GM21619 (cell line): Measurements from ENCODE around the gene TBX6.
"Not testable (repeated sequence)": the region's sequence is repeated elsewhere in the genome, so short reads cannot be mapped to it uniquely, and the experiment has no call there.

Experiments
- ATAC-seq: cut with Tn5 transposase; IDR thresholded peaks from one replicate; pipeline ENCODE4 v1.9.1; 2021; ENCODE audit not compliant: unreplicated experiment

TBX6 gene, protein sequence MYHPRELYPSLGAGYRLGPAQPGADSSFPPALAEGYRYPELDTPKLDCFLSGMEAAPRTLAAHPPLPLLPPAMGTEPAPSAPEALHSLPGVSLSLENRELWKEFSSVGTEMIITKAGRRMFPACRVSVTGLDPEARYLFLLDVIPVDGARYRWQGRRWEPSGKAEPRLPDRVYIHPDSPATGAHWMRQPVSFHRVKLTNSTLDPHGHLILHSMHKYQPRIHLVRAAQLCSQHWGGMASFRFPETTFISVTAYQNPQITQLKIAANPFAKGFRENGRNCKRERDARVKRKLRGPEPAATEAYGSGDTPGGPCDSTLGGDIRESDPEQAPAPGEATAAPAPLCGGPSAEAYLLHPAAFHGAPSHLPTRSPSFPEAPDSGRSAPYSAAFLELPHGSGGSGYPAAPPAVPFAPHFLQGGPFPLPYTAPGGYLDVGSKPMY

DNA sequence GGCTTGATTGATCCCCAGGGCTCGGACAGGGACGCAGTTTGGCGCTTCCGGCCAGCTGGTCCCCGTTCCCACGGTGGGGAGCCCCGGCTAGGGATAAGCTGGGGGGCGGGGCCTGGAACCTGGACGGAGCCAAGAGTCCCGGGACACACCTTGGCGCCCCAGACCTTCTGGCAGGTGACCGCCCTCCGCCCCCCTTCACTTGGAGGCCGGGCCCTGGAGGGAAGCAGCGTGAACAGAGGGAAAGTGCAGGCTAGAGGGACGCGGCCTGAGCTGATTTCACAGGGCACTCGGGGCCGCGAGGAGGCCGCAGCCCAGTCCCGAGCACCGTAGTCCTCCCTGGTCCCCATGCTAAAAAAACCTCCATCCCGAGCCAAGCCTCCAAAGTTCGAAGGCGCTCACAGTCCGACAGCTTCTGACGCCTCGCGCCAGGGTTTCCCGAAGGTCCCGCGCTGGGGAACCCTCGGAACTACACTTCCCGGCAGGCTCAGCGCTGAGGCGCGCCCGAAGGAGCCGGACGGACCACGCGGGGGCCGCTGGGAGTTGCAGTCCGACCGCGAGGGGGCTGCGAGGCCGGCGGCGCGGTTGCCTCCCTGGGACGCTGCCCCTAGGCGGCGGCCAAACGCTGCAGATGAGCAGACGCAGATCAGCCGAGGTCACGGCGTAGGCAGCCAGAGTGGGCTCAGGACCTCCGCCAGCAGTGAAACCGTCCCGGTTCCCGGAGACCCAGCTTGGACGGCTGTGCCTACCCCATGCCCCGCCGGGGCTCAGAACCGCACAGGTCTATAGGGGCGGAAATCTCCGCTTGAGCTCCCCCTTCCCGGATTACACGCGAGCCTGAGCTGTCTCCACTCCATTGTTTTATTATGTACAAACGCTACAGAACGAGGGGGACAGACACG, at the start of gene TBX6:
TSS of gene TBX6 (minus strand) at position 451 of the 899 bp plus-strand sequence. CDS start 731 bp downstream, outside the sequence.
- peak; percentile 50 for ATAC-seq

DNA sequence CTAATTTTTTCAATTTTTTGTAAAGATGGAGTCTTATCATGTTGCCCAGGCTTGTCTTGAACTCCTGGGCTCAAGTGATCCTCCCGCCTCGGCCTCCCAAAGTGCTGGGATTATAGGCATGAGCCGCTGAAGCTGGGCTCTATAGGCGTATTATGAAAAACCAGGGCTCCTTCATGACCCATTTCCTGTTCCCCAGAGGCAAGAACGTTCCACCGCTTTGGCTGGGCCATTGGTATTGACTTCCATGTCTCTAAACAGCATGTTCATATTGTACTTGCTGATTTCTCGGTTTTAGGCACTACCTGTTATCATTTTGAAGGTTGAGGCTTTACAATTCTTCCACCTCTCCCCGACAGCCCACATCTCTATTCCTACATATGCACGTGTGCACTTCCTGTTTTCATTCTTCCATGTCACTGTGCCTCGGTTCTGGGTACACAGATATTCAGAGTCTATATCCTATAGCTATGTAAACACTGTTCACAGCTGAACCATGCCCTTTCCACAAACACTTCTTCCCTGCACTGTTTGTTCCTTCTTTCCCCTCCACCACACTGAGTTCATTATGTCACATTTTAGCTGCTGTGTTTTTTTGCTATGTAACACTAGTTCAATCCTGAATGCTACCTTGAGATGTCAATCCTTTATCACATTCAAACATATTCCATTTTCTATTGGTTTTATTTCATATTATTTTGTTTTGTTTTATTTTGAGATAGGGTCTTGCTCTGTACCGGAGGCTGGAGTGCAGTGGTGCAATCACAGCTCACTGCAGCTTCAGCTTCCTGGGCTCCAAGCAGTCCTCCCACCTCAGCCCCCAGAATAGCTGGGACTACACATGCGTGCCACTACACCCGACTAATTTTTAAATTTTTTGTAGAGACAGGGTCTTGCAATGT, 48.1 kb upstream of the TBX6 start:
- ATAC-seq: no peak

DNA sequence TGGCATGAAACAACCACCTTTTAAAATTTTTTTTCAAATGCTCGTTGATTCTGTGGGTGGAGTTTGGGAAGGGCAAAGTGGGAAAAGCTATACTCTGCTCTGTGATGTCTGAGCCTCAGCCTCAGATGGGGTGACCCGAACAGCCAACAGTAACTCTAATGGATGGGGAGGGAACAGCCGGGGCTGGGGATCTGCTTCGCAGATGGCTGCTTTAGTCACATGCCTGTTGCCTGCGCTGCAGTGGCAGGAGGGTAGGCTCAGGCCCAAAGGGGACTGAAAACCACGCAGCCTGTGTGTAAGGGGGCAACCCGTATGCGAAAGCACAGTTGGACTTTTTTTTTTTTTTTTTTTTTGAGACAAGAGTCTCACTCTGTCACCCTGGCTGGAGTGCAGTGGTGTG, 46.2 kb upstream of the TBX6 start:
- no peak for ATAC-seq

DNA sequence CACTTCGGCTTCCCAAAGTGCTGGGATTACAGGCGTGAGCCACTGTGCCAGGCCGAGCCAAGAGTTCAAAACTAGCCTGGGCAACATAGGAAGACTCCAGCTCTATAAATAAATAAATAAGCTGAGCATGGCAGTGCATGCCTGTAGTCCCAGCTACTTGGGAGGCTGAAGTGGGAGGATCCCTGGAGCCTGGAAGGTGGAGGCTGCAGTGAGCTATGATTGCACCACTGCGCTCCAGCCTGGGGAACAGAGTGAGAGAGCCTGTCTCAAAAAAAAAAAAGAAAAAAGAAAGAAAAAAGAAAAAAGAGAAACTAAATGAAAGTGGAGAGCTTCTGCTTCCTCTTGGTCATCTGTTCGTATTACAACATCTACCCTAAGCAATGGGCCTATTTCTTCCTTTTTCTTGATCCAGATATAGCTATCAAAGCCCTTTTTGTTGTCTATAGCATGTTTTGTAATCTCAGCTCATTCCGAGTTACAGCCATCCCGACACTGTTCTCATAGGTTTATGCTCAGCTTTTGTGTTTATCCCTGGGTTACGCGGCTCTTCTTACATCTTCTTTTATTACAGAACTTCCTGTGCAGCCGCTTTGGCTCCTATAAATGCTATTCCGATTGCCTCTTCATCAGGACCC, 45.4 kb upstream of the TBX6 start:
- no peak for ATAC-seq

DNA sequence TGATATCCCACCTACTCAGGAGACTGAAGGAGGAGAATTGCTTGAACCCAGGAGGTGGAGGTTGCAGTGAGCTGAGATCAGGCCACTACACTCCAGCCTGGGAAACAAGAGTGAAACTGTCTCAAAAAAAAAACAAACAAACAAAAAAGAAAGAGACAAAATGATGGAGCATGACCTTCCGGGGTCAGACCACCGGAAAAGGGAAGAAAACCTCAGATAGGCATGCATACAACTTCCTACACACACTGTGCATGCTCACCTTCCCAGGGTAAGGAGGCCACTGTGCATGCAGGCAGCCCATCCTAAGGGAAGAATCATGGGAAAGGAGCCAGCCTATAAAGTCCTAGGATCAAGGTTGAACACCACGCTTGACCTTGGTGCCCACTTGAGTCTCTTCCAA, 40.9 kb upstream of the TBX6 start:
- ATAC-seq: no peak

DNA sequence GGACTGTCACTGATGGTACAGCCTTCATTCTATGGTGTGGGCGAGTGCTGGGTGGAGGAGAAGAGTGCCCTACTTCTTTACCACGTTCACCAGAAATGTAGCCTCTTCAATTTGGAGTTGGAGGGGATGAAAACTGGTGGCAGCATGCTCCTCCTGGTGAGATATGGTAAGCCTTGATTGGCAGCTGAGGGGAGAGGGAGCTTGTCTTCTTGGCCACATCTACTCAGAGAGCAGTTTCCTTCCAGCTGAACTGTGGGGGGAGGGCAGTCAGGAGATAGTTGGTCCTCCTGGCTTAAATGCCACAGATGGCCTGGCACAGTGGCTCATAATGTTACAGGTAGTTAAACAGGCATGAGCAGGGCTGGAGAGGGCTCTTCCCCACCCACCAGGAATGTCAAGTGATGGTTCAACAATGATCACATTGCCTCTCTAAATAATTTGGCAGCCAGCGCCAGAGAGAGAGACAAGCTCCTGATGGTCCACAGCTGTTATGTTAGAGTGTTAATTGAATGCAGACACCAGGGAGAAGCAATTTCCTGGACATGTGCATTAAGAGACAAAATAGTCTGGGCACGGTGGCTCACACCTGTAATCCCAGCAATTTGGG, 40.2 kb upstream of the TBX6 start:
- ATAC-seq: no peak

DNA sequence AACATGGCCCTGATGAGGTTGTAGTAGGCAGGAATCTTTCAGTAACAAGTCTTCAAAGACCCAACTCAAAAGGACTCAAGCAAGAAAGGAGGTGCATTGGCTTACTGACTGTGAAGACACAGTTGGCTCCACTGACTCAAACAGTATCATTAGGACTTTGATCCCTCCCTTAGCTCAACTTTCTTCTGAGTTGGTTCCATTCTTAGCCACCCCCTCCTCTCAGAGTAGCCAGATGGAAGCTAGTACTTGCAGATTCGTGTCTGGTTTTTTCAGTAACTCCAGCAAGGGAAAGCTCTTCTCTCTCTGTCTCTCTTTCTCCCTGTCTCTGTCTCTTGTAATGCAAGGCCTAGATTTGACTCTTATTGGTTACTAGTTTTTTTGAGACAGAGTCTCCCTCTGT, 36.3 kb upstream of the TBX6 start:
- ATAC-seq: no peak

DNA sequence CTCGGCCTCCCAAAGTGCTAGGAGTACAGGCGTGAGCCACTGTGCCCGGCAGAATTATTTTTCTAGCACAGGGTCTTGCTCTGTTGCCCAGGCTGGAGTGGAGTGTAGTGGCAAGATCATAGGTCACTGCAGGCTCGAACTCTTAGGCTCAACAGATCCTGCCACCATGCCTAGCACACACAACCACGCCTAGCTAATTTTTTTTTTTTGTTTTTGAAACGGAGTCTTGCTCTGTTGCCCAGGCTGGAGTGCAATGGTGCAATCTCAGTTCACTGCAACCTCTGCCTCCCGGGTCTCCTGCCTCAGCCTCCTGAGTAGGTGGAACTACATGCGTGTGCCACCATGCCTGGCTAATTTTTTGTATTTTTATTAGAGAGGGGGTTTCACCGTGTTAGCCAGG, 34.0 kb upstream of the TBX6 start:
- ATAC-seq: not testable (repeated sequence)

DNA sequence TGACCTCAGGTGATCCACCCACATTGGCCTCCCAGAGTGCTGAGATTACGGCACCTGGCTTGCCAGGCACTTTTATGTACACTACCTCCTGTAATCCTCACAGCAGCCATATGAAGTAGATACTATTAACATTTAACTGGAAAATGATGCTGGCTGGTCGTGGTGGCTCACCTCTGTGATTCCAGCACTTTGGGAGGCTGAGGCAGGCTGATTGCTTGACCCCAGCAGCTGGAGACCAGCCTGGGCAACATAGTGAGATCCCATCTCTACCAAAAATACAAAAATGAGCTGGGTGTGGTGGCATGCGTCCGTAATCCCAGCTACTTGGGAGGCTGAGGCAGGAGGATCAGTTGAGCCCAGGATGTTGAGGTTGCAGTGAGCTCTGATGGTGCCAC, 33.3 kb upstream of the TBX6 start:
- ATAC-seq: no peak

DNA sequence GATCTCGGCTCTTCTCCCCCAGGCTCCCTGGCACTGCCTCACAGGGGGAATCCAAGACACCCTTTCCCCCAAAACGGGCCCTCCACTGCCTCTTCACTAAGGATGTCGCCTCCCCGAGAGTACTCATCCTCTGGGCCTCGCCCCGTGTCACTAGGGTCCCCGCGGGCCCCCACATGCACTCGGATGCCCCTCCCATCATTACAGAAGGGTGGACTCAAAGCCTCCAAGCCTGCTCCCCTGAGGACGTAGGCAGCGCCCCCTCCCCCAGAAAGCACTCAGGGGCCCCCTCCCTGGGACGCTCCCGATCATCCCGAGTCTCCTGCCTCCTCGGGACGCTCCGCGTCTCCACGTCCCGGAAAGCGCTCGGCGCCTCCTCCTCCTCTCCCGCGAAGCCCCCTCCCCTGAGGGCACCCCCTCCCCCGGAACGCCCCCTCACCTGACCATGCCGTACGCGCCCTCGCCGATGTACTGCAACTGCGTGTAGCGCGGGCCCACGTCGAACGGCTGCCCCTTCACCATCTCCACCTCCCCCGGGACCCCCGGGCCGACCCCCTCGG, 31.0 kb upstream of the TBX6 start:
- ATAC-seq: peak; percentile 12

DNA sequence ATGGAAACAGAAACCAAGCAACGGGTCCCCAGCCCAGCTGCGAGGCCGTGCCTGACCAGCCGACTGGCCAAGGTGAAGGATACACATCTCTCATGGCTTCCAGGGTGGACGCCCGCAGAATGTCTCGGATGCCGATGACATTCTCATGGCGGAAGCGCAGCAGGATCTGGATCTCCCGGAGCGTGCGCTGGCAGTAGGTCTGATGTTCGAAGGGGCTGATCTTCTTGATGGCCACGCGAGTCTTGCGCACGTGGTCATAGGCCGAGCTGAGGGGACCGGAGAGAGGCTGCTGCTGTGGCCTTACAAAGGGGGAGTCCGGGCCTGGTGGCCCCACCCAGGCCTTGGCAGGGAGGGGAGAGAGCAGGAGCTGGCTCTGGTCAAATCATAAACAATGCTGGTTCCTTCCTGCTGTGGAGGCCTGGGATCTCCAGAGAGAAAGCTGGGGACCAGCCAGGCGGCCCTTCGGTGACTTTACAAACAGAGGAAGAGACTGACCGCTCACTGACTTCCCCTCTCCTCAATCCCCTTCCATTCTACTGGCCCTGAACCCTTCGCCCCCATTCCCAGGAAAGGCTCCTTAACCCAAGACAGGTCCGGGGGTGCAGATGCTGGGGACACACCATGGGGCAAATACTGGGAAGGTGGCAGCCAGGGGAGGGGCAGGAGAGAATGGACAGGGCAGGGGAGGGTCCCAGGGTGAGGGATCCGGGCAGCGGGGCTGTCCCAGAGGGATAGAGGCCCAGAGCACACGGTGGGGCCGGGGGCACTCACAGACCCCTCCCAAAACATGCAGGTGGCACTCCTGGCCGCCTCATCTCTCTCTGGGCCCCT, 30.2 kb upstream of the TBX6 start:
- ATAC-seq: no peak

DNA sequence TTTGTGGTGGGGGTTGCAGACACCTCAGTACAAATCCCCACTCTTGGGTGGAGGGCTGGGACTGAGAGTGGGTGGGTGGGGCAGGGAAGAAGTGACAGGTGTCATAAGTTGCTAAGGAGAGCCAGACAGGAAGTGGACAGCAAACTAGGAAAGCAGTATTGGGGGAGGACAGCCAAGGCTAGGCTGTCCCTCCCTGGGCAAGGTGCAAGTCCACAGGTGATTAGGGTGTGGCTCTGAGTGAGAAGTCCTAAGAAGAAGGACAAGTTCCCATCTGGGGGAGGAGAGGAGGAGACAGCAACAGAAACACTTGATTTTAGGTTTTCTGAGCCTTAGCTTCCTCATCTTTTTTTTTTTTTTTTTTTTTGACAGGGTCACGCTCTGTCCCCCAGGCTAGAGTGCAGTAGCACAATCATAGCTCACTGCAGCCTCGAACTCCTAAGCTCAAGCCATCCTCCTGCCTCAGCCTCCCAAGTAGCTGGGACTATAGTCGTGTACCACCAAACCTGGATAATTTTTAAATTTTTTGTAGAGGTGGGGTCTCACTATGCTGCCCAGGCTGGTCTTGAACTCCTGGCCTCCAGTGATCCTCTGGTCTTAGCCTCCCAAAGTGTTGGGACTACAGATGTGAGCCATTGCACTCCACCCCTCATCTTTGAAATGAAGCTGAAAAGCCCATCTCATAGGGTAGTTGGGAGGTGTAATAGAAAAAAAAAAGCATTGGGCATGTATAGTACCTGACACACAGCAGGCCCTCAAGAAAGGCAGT, 28.8 kb upstream of the TBX6 start:
- ATAC-seq: no peak

DNA sequence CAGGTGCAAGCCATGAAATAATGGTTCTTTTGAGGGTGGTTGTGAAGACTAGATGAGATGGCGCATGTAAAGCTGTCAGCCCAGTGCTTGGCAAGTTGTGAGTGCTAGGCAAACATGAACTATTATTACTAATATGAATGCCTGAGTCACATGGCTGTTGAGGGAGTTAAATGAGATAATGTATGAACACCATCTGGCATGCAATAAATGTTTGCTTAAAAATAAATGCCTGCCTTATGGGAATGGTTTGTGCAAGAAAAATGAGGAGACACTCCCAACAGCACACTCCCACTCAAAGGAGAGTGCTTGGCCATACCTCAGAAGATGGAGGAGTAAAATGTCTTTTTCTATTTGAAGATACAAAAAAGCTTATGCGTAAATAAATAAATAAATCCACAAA, 27.7 kb upstream of the TBX6 start:
- no peak for ATAC-seq

DNA sequence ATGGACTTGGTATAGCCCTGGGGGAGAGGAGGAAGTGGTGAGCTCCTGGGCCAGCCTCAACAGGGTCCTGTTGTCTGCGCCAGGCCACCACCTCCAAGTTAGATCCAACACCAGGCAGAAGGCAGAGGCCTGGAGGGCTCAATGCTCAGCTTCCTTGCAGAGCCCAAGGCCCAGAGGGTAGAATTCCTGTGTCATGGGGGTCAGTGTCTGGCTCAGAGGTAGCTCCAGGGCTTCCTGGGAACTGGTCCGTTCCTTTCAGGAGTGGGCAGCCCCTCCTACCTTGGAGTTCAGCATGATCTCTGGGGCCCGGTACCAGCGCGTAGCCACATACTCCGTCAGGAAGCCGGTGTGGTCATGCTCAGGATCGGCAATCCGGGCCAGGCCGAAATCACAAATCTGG, 26.0 kb upstream of the TBX6 start:
- ATAC-seq: no peak

DNA sequence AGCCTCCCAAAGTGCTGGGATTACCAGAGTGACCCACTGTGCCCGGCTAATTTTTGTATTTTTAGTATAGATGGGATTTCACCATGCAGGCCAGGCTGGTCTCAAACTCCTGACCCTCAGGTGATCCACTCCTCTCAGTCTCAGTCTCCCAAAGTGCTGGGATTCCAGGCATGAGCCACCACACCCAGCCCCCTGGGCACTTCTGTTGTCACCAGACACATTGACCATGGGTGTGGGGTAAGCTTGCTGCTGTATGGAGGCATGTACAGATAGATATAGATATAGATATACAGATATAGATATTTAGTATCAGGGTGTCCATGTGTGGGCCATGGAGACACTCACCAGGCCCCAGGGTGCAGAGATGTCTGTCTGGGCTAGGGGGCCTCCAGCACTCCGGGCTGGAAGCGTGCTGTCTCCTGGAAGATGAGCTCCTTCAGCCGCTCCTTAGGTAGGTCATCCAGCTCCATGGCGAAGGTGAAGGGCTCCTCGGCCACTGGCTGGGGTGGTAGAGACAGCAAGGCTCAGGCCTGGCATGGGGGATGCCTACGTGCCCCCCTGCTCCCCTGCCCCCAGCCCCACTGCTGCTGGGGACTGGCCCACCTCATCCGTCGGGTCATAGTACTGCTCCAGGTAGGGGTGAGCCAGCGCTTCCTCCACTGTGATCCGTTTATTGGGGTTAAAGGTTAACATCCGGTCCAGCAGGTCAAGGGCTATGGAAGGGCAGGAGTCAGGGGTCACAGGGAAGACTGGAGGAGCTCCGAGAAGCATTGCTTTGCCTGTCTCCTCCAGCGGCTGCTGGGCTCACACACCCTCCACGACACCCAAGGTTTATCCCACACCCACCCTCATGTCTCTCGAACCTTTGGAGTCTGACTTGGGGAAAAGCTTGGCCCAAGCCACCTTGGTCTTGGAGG, 24.8 kb upstream of the TBX6 start:
- no peak for ATAC-seq

DNA sequence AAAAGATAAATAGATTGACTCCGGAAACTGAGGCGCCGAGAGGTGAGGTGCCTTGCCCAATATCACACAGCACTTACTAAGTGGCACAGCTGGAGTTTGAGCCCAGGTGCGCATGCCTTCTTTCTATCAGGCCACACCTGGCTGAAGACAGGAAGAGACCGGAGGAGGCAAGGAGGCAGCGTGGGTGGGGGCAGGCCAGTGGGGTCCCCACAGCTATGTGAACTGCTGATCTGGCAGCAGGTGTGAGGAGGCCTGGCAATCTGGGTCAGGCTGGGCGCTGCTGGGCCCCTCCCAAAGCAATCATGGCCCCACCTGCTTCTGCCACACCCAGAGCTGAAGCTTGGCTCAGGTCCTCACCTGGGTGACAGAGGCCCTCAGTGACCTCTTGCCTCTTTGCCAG, 23.5 kb upstream of the TBX6 start:
- no peak for ATAC-seq

DNA sequence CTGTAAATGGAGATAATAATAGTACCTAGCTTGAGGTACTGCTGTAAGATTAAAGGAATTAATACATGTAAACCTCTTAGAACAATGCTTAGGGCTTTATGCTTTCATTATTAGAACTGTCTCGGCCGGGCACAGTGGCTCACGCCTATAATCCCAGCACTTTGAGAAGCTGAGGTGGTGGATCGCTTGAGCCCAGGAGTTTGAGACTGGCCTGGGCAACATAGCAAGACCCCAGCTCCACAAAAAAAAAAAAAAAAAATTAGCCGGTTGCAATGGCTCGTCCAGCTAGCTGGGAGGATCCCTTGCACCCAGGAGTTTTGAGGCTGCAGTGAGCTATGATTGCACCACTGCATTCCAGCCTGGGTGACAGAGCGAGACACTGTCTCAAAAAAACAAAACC, 23.1 kb upstream of the TBX6 start:
- not testable (repeated sequence) for ATAC-seq
